HG03095 (cell line): ENCODE results near the gene HHATL.

ENCODE experiments used
- ATAC-seq: cut with Tn5 transposase; IDR thresholded peaks from one replicate; pipeline ENCODE4 v1.9.1; 2021; ENCODE audit warnings: moderate library complexity; ENCODE audit not compliant: unreplicated experiment

HHATL gene

DNA sequence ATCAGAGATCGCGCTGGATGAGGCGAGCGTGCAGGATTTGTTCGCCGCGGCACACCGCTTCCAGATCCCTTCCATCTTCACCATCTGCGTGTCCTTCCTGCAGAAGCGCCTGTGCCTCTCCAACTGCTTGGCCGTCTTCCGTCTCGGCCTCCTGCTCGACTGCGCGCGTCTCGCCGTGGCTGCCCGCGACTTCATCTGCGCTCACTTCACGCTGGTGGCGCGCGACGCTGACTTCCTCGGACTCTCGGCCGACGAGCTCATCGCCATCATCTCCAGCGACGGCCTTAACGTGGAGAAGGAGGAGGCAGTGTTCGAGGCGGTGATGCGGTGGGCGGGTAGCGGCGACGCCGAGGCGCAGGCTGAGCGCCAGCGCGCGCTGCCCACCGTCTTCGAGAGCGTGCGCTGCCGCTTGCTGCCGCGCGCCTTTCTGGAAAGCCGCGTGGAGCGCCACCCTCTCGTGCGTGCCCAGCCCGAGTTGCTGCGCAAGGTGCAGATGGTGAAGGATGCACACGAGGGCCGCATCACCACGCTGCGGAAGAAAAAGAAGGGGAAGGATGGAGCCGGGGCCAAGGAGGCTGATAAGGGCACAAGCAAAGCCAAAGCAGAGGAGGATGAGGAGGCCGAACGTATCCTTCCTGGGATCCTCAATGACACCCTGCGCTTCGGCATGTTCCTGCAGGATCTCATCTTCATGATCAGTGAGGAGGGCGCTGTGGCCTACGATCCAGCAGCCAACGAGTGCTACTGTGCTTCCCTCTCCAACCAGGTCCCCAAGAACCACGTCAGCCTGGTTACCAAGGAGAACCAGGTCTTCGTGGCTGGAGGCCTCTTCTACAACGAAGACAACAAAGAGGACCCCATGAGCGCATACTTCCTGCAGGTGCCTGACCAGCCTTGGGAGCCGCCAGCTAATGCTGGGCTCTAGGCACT, 16.4 kb downstream of the HHATL start:
- ATAC-seq: no peak

GRCh38 chr3:42685363-42685881, 17.2 kb downstream of the HHATL start, which contains the start of gene KLHL40:
Gene KLHL40, plus strand, starts transcription at chr3:42685537. Its CDS starts 82 bp downstream, at chr3:42685619.
- no peak for ATAC-seq

- no peak for ATAC-seq
These were observed 17.8 kb downstream of the HHATL start for GRCh38 chr3:42684632-42685362.

- no peak for ATAC-seq
These were observed 18.6 kb downstream of the HHATL start for GRCh38 chr3:42683875-42684598.

- no peak for ATAC-seq
These were observed 20.1 kb downstream of the HHATL start for GRCh38 chr3:42682301-42683070.

DNA sequence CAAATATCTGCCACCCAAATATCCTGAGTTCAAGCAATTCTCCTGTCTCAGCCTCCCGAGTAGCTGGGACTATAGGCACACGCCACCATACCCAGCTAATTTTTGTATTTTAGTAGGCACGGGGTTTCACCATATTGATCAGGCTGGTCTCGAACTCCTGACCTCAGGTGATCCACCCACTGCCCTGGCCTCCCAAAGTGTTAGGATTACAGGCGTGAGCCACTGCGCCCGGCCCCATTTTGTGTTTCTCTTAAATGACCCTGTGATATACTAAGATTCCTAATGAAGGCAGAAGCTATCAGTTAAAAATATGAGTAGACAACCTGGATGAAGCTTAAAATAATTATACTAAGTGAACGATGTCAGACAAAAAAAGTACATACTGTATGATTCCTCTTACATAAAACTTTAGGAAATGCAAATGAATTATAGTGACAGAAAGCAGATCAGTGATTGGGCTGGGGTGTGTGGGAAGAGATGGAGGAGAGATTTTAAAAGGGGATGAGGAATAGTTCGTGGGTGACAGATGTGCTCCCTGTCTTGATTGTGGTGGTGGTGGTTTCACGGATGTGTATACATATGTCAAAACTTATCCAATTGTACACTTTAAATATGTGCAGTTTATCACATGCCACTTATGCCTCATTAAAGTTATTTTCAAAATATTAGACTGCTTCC, 21.1 kb downstream of the HHATL start:
- no peak for ATAC-seq

DNA sequence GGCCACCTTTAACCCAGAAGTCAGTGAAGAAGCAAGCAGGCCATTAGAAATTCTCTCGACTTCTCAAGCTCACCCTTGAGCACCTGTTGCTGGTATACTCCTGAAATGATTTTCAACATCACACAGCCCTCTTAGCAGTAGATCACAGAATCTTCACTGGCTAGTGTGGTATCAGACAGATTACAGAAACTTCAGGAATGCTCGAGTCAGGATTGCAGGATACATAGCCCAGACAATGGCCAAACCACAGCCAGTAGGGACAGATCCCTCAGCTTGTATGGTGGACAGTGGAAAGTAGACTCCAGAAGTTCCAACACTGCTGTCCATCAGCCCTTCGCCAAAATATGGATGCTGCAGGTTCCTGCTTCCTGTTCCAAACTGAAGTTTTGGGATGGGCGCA, 21.8 kb downstream of the HHATL start:
- ATAC-seq: no peak

DNA sequence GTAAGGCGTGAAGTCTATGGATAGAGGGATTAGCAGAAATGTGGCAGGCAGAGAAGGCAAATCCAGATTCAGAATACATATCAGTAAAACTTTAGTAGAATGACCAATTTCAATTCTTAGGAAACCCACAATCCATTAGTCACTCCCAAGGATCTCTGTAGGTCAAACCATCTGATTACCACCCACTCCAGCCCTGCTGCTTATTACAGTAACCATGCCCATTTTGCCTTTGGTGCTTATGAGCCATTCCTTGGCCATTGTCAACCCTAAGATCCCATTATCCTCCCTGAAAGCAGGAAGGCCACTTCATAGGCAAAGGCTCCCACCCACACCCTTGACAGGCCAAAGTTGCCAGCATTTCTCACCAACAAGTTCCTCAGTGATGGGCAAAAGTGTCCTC, 22.3 kb downstream of the HHATL start:
- ATAC-seq: no peak

- ATAC-seq: no peak
These were observed 24.2 kb downstream of the HHATL start for GRCh38 chr3:42678447-42678846.

DNA sequence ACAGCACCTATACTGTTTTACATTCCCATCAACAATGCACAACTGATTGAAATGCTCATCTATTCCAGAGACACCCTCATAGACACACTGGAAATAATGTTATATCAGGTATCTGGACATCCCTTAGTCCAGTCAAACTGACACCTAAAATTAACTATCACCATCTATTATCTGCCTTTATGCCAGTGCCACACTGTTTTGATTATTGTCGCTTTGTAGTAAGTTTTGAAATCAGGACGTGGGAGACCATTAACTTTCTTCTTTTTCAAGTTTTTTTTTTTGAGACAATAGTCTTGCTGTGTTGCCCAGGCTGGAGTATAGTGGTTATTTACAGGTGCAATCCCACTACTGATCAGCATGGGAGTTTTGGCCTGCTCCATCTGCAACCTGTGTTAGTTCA, 26.7 kb downstream of the HHATL start:
- no peak for ATAC-seq

GRCh38 chr3:42674146-42674545, 28.5 kb downstream of the HHATL start:
- no peak for ATAC-seq

DNA sequence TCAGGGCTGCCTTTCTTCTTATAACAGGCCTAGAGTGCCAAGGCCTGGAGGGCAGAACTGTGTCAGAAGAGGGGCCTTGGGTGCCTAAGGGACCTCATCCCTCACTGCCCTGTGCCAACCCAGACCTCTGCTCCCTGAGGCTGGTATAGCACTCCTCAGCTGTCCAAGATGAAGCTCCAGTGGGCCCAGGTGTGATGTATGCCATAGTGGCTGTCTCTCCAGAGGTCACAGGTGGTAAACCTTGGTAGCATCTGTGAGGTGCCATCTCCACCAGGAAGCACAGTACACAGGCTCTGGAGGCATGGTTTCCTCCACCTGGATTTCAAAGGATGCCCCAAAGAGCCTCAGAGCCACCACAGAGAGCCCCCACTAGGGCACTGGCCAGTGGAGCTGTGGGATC, 29.5 kb downstream of the HHATL start:
- no peak for ATAC-seq

GRCh38 chr3:42672515-42672914, 30.1 kb downstream of the HHATL start:
- no peak for ATAC-seq

DNA sequence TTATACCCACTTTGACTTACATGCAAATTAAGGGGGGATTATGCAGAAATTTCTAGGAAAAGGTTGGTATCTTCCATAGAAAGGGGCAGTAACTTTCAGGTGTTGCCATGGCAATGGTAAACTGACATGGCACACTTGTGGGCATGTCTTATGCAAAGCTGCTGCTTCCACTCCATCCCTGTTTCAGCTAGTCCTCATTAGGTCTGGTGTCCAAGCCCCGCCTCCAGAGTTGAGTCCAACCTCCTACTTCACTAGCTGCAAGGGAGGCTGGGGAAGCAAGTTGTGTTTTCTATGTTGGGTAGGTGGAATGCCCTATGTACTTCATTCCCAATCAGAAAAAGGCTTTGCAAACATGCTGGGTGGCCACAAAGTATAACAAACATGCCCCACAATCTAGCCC, 31.9 kb downstream of the HHATL start:
- no peak for ATAC-seq

DNA sequence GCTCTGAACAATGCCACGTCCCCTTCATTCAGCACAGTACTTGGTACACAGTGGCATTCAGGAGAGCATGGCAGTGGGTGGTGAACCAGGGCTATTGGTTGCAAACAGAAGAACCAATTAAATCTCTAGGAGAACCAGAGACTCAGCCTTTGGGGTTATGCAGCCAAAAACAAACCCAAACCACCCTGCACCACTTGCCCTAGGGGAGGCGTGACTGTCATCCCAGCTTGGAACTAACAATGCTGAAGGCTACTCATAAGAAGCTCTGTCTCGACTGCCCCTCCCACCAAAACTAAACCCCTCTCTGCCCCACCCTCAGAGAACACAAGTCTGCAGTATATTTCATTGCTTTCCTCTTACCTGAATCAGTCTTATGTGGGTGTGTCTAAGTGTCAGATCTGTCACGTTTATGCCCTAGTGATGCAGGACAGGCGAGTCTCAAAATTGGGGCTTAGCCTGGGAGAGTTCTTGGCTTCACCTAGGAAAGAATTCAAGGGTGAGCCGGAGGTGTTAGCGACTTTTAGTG, 32.5 kb downstream of the HHATL start:
- ATAC-seq: no peak

DNA sequence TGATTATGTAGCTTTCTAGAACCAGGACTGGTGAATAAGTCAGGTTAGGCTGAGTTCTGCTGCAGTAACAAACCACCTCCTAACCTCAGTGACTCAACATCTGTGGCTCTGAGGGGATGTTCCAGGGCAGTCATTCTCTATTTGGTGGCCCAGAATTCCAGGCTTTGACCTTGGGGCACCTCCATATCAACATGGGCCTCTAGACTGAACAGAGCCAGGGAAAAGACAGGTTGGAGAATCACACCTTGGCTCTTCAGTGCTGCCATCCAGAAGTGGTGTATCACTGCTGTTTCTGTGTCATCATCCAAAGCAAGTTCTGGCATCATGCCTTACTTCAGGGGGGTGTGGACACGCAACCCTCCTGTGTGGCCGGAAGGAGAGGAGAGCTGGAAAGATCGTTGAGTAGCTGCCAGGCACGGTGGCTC, 33.8 kb downstream of the HHATL start:
- ATAC-seq: no peak

DNA sequence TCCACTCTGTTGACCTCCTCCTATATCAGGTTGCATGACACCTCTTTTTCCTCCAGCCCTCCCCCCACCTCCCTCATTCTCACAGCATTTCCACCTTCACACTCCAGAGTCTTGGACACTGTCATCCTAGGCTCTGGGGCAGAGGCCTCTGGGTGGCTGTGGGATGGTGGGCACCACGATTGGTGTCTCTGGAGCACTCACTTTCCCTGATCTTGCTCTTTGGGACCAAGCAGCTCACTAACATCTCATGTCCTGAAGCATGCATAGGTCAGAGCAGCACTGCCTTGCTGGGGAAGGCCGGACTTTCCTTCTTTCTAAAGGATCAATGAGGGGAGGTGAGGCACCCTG, 34.2 kb downstream of the HHATL start:
- ATAC-seq: no peak

DNA sequence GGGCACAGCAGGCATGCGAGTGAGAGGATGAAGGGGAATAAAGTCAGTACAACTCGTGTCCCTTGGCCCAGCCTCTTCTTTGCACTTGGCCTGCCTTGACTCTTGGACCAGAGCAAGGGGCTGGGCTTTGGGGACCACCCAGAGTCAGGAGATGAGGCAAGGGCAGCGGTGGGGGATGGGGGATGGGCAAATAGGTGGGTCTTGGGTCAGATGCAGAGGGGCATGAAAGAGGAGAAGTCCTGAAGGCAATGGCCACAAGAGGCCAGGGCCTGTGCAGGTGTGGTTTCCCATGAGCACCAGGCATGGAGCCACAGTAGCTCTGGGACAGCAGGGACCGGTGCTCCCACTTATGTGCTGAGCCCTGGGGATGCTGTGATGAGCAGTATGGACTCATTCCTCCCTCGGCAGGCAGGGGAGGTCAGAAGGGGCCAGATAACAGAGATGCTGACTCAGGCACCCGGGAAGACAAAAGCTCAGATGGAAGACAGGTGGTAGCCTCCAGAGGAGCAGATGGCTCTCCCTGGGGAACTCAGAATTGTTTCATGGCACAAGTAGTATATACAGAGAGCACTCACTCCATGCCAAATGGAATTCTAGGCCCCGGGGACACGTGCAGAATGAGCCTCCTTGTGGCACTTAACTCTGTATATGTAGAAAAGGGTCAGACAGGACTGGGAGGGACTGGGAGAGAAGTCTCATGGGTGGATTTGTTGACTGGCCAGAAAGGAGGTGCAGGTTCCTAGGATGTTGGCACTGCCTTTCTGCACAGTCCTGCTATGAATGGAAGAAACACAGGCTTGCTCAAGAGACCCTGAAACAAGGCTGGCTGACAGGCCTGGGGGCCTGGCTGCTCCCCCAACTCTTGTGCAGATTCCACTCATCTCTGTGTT, 34.8 kb downstream of the HHATL start:
- no peak for ATAC-seq

GRCh38 chr3:42667096-42667522, 35.5 kb downstream of the HHATL start:
- ATAC-seq: no peak
